ENCODE results near the gene MYO1B. TPM values are rescaled to one million over a fixed set of nuclear protein-coding genes. Genes with fewer than 3 reads are reported as not detected.

MYO1B gene
- total RNA-seq, 1 donor from 2014 or later = 81.0 TPM

DNA sequence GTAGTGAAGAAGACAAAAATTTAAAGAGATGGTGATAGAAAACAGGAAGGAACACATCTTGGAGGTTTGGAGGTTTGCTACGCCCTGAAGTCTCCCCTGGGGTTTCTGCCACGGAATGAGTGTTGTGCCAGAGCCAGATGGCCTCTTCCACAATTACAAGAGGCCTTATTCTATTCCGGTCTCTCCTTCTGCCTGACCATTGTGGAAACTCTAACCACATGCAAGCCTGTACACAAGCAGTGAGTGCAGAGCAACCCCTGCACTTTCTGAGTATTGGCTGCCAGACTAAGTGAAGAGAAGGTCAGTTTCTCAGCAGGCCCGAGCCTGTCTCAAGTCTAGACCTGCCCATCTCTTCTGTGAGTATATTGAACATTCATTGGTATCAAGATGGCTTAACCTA is 22.7 kb upstream of the MYO1B start:
- TF ChIP-seq, protein P1, sequence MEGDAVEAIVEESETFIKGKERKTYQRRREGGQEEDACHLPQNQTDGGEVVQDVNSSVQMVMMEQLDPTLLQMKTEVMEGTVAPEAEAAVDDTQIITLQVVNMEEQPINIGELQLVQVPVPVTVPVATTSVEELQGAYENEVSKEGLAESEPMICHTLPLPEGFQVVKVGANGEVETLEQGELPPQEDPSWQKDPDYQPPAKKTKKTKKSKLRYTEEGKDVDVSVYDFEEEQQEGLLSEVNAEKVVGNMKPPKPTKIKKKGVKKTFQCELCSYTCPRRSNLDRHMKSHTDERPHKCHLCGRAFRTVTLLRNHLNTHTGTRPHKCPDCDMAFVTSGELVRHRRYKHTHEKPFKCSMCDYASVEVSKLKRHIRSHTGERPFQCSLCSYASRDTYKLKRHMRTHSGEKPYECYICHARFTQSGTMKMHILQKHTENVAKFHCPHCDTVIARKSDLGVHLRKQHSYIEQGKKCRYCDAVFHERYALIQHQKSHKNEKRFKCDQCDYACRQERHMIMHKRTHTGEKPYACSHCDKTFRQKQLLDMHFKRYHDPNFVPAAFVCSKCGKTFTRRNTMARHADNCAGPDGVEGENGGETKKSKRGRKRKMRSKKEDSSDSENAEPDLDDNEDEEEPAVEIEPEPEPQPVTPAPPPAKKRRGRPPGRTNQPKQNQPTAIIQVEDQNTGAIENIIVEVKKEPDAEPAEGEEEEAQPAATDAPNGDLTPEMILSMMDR (IDR thresholded peaks at IDR 0.05; ENCODE audit: unreplicated experiment) = no peak
- no peaks in the 10 kb centered on the region for H3K9me3 Mint-ChIP-seq (ENCODE audit: unreplicated experiment)
- H3K27me3 Mint-ChIP-seq (ENCODE audit: unreplicated experiment) = no peaks in the 10 kb centered on the region
- H3K36me3 Mint-ChIP-seq (ENCODE audit: low read depth, unreplicated experiment) = peaks cover 4% of the 10 kb centered on the region
- DNase-seq (ENCODE audit: low spot score) = no peak
- peaks cover 5% of the 10 kb centered on the region for H3K4me1 Mint-ChIP-seq (ENCODE audit: unreplicated experiment)
- no peak overlapping the region for H3K4me3 Mint-ChIP-seq (ENCODE audit: unreplicated experiment)
- H3K27ac Mint-ChIP-seq (ENCODE audit: unreplicated experiment) = no peak overlapping the region

DNA sequence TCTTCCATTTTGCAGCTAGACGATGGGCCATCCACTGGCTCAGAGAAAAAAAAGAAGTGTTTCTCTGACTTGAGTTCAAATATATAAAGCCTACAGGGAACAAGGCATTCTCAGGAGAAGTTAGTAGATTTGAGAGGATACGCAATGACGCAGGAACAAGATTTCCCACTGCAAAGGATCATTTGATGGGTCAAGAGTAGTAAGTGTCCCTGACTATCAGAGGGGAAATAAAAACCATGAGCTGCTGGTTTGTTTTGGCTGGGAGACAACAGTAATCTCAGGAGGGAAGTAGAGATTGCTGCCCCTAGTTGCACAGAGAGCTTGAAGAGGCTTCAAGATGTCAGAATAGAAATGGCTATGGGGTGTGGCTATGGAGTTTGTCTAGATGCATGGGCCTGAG is 22.3 kb upstream of the MYO1B start:
- Mint-ChIP-seq H3K9me3 (ENCODE audit: unreplicated experiment) (no peaks in the 10 kb centered on the region), H3K4me3 (ENCODE audit: unreplicated experiment) (no peak overlapping the region), H3K27me3 (ENCODE audit: unreplicated experiment) (no peaks in the 10 kb centered on the region), H3K27ac (ENCODE audit: unreplicated experiment) (no peak overlapping the region), H3K36me3 (ENCODE audit: low read depth, unreplicated experiment) (peaks cover 4% of the 10 kb centered on the region), H3K4me1 (ENCODE audit: unreplicated experiment) (peaks cover 3% of the 10 kb centered on the region)
- TF ChIP-seq, protein P1 (IDR thresholded peaks at IDR 0.05; ENCODE audit: unreplicated experiment) = no peak
- no peak for DNase-seq (ENCODE audit: low spot score)

- no peak overlapping the region for H3K27ac Mint-ChIP-seq (ENCODE audit: unreplicated experiment)
Observed at GRCh38 chr2:191225126-191225525, 20.1 kb upstream of the MYO1B start.

DNA sequence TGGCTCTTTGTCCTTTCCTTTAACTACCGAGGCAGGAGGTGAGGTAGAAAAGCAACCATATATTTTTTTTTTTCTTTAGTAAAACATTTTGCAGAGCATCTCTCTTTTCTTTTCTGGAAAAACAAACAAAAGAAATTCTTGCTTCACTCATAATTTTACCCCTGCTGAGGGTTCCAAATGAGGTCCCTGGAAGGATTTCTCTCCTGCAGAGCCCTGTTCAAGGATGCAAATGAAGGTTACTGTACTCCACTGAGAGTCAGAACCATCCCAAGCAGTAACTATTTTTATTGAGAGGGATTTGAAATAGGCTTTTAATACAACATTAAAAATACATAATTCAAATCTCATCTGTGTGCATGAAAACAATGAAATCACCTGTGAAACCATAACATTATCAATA is 19.5 kb upstream of the MYO1B start:
- Mint-ChIP-seq H3K9me3 (ENCODE audit: unreplicated experiment) (no peaks in the 10 kb centered on the region), H3K27me3 (ENCODE audit: unreplicated experiment) (peaks cover 2% of the 10 kb centered on the region), H3K36me3 (ENCODE audit: low read depth, unreplicated experiment) (no peaks in the 10 kb centered on the region), H3K4me1 (ENCODE audit: unreplicated experiment) (no peaks in the 10 kb centered on the region), H3K4me3 (ENCODE audit: unreplicated experiment) (no peak overlapping the region), H3K27ac (ENCODE audit: unreplicated experiment) (no peak overlapping the region)
- DNase-seq (ENCODE audit: low spot score) = no peak
- TF ChIP-seq, protein P1 (IDR thresholded peaks at IDR 0.05; ENCODE audit: unreplicated experiment) = no peak

More at GRCh38 chr2:191225126-191225525, 20.1 kb upstream of the MYO1B start:
- TF ChIP-seq, protein P1 (IDR thresholded peaks at IDR 0.05; ENCODE audit: unreplicated experiment) = no peak
- H3K36me3 Mint-ChIP-seq (ENCODE audit: low read depth, unreplicated experiment) = no peaks in the 10 kb centered on the region
- no peak overlapping the region for H3K4me3 Mint-ChIP-seq (ENCODE audit: unreplicated experiment)
- no peak for DNase-seq (ENCODE audit: low spot score)
- H3K4me1 Mint-ChIP-seq (ENCODE audit: unreplicated experiment) = no peaks in the 10 kb centered on the region
- H3K9me3 Mint-ChIP-seq (ENCODE audit: unreplicated experiment) = no peaks in the 10 kb centered on the region
- peaks cover 2% of the 10 kb centered on the region for H3K27me3 Mint-ChIP-seq (ENCODE audit: unreplicated experiment)

- H3K9me3 Mint-ChIP-seq (ENCODE audit: unreplicated experiment) = no peaks in the 10 kb centered on the region
- TF ChIP-seq, protein P1 (IDR thresholded peaks at IDR 0.05; ENCODE audit: unreplicated experiment) = no peak
- H3K27me3 Mint-ChIP-seq (ENCODE audit: unreplicated experiment) = peaks cover 2% of the 10 kb centered on the region
- H3K27ac Mint-ChIP-seq (ENCODE audit: unreplicated experiment) = no peak overlapping the region
- DNase-seq (ENCODE audit: low spot score) = no peak
- H3K4me3 Mint-ChIP-seq (ENCODE audit: unreplicated experiment) = no peak overlapping the region
- no peaks in the 10 kb centered on the region for H3K4me1 Mint-ChIP-seq (ENCODE audit: unreplicated experiment)
- no peaks in the 10 kb centered on the region for H3K36me3 Mint-ChIP-seq (ENCODE audit: low read depth, unreplicated experiment)
Observed at GRCh38 chr2:191226196-191226595, 19.0 kb upstream of the MYO1B start.
